ENCODE results near the gene ZNF787.
A peak's percentile ranks its signal among the peaks of the same experiment; 100 is the strongest.

The ZNF787 gene

DNA sequence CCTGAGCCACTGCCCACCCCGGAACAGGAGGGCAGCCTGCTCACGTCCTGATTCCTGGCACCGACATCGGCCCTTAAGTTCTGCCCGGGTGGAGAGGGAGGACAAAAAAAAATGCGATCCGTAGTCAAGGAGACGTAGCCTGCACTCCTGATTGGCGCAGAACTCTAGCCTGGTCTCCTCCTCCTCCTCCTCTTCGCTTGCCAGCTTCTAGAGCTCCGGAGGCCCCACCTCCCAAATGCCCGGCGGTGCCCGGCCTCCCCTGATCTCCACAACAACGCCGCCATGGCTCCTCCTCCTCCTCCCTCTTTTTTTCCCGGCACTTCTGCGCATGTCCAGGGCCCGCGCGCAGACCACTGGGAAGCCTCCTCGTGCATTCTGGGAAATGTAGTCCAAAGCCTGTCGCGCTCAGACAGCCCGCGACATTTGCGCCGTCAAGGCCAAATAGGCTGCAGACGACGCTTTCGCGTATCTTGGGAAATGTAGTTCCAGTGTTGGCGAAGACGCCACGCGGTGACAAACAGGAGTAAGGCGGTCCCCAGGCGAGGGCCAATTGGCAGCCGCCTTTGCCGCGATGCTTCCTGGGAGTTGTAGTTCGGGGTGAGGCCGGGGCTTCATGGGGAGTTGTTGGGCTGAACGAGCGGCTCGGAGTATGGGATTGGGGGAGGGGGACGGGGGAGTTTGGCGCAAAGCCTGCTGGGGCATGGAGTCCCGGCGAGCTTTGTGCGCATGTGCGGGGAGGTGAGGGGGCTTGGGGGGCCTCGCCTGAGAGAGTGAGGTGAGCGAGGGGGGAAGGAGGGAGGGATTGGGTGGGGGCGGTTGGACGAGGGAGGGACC lies 19.7 kb upstream of the ZNF787 start, which contains the start of gene ZNF444:
TSS of gene ZNF444 (plus strand) at position 705 of the 834 bp plus-strand sequence. CDS start 5,625 bp downstream, outside the sequence.
- H3K4me3 ChIP-seq (ENCODE audit: control insufficient read depth, low read depth, low read length): peak within 1 kb of the TSS; percentile 63

GRCh38 chr19:56139847-56140582 lies 18.9 kb upstream of the ZNF787 start:
- no peak for DNase-seq (ENCODE audit: low read depth)
- no peak for TF ChIP-seq CTCF (conservative IDR thresholded peaks at IDR 0.05; ENCODE audit: control insufficient read depth, insufficient read depth, low read depth, low read length)

More for the DNA sequence above, 19.7 kb upstream of the ZNF787 start, which contains the start of gene ZNF444:
- peak; percentile 98 for DNase-seq (ENCODE audit: low read depth)
- TF ChIP-seq CTCF (conservative IDR thresholded peaks at IDR 0.05; ENCODE audit: control insufficient read depth, insufficient read depth, low read depth, low read length): no peak

DNA sequence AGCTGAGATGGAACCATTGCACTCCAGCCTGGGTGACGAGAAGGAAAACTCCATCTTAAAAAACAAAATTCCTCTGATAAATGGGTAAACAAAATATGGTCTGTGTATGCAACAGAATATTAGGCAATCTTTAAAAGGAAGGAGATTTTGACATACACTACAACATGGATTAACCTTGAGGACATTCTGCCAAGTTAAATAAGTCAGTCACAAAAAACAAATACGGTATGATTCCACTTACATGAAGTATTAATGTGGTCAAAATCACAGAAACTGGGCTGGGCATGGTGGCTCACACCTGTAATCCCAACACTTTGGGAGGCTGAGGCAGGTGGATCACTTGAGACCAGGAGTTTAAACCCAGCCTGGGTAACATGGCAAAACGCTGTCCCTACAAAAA lies 17.0 kb upstream of the ZNF787 start:
- no peak overlapping the region for H3K4me3 ChIP-seq (ENCODE audit: control insufficient read depth, low read depth, low read length)
- no peak for TF ChIP-seq CTCF (conservative IDR thresholded peaks at IDR 0.05; ENCODE audit: control insufficient read depth, insufficient read depth, low read depth, low read length)

More at GRCh38 chr19:56139847-56140582, 18.9 kb upstream of the ZNF787 start:
- H3K4me3 ChIP-seq (ENCODE audit: control insufficient read depth, low read depth, low read length): peak overlapping the region; percentile 63

DNA sequence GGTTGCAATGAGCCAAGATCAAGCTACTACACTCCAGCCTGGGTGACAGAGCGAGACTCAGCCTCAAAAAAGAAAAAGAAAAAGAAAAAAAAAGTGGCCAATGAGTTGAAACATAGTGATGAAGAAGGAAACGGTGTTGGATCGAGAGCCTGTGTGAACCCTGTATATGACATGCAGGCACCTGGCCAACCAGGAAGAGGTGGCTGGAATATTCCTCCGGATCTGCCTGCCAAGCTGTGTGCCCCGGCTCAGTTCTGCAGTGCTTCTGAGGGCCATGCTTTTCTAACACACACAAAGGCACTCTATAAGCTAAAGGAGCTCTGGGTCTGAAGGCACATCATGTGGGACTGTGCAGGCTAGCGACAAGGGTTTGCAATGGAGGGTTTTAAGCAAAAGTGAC lies 16.3 kb upstream of the ZNF787 start:
- no peak for TF ChIP-seq CTCF (conservative IDR thresholded peaks at IDR 0.05; ENCODE audit: control insufficient read depth, insufficient read depth, low read depth, low read length)
- no peak for DNase-seq (ENCODE audit: low read depth)
- no peak overlapping the region for H3K4me3 ChIP-seq (ENCODE audit: control insufficient read depth, low read depth, low read length)

More for the DNA sequence above, 17.0 kb upstream of the ZNF787 start:
- no peak for DNase-seq (ENCODE audit: low read depth)

- no peak overlapping the region for H3K4me3 ChIP-seq (ENCODE audit: control insufficient read depth, low read depth, low read length)
- DNase-seq (ENCODE audit: low read depth): no peak
- no peak for TF ChIP-seq CTCF (conservative IDR thresholded peaks at IDR 0.05; ENCODE audit: control insufficient read depth, insufficient read depth, low read depth, low read length)
These were observed 15.3 kb upstream of the ZNF787 start for GRCh38 chr19:56136362-56136761.

GRCh38 chr19:56134654-56134921 lies 13.5 kb upstream of the ZNF787 start:
- no peak overlapping the region for H3K4me3 ChIP-seq (ENCODE audit: control insufficient read depth, low read depth, low read length)
- no peak for TF ChIP-seq CTCF (conservative IDR thresholded peaks at IDR 0.05; ENCODE audit: control insufficient read depth, insufficient read depth, low read depth, low read length)

More at GRCh38 chr19:56134654-56134921, 13.5 kb upstream of the ZNF787 start:
- DNase-seq (ENCODE audit: low read depth): no peak
